ENCODE data around the gene G6PC2. TPM values are rescaled to one million over a fixed set of nuclear protein-coding genes. Genes with fewer than 3 reads are reported as not detected.

Gene G6PC2
- total and polyA plus RNA-seq, 2 of the 8 experiments (the other 6 are each of a cell fraction or from before 2014, with no cell fraction given): not detected

- H3K79me2 ChIP-seq (ENCODE audit: control insufficient read depth in 1 of 2, insufficient read depth in 2 of 2, low read length in 2 of 2): peaks cover 0 to 2% of the 10 kb centered on the region in 2 experiments; a peak in 2 of 4 replicates
- no peak overlapping the region for H3K23ac ChIP-seq (ENCODE audit: insufficient read length)
- no peaks in the 10 kb centered on the region for H3K9me3 ChIP-seq (ENCODE audit: insufficient read depth in 2 of 2, low read depth in 1 of 2, low read length in 1 of 2)
- H3K27ac ChIP-seq (ENCODE audit: low read depth, low read length): no peak overlapping the region
- H2BK20ac ChIP-seq (ENCODE audit: low read length): no peak overlapping the region
- FAIRE-seq (no peak), DNase-seq (ENCODE audit: low read depth in 1 of 2, low spot score in 2 of 2) (no peak)
- no peak overlapping the region for H2BK5ac ChIP-seq (ENCODE audit: low read depth, low read length)
- H3K27me3 ChIP-seq (replicated peaks in 1 of 4; ENCODE audit: control insufficient read depth in 3 of 4, extremely low read depth in 1 of 4, insufficient read depth in 3 of 4, low read length in 3 of 4): no peaks in the 10 kb centered on the region
- no peak overlapping the region for H3K4me2 ChIP-seq (ENCODE audit: insufficient read depth in 1 of 2, low read depth in 2 of 2, low read length in 2 of 2)
- H4K91ac ChIP-seq (replicated peaks; ENCODE audit: insufficient read length, low read length): no peak overlapping the region
- H3K4me1 ChIP-seq (replicated peaks in 1 of 4; ENCODE audit: control insufficient read depth in 3 of 4, insufficient read depth in 4 of 4, low read length in 3 of 4): no peaks in the 10 kb centered on the region; a peak in 1 of 7 replicates
- H2AFZ ChIP-seq (ENCODE audit: low read length): no peak overlapping the region
- no peaks in the 10 kb centered on the region for H3K36me3 ChIP-seq (ENCODE audit: control insufficient read depth in 2 of 4, insufficient read depth in 4 of 4, low read length in 3 of 4)
- no peak overlapping the region for H2BK12ac ChIP-seq (ENCODE audit: low read depth, low read length)
- no peak overlapping the region for H4K5ac ChIP-seq (ENCODE audit: insufficient read length, low read depth, low read length)
- H2BK120ac ChIP-seq (replicated peaks; ENCODE audit: low read depth, low read length): no peak overlapping the region
- no peak overlapping the region for H3K18ac ChIP-seq (ENCODE audit: extremely low read depth, low read length)
- peaks cover 3% of the 10 kb centered on the region for H3K23me2 ChIP-seq (ENCODE audit: low read depth, low read length)
- no peak overlapping the region for H2BK15ac ChIP-seq (ENCODE audit: low read length)
- no peak overlapping the region for H3K14ac ChIP-seq (ENCODE audit: insufficient read length)
- TF ChIP-seq SIN3A (conservative IDR thresholded peaks at IDR 0.05 in 1 of 2, IDR thresholded peaks at IDR 0.05 in 1 of 2; ENCODE audit: low read depth in 1 of 2, low read length in 2 of 2) (no peak), RNF2 (IDR thresholded peaks at IDR 0.05; ENCODE audit: borderline replicate concordance, low read depth, low read length, missing control alignments, poor library complexity, severe bottlenecking) (no peak), SIRT6 (IDR thresholded peaks at IDR 0.05; ENCODE audit: low read length) (no peak), ATF2 (IDR thresholded peaks at IDR 0.05; ENCODE audit: low read length) (no peak)
- H3K4ac ChIP-seq (replicated peaks; ENCODE audit: insufficient read length, low read depth, low read length): no peak overlapping the region
- no peak overlapping the region for H3K4me3 ChIP-seq (ENCODE audit: extremely low read depth in 1 of 4, insufficient read depth in 2 of 4, low read depth in 3 of 4, low read length in 4 of 4)
- no peak overlapping the region for H2AK5ac ChIP-seq (ENCODE audit: low read depth, low read length)
- H4K8ac ChIP-seq (ENCODE audit: extremely low read depth, insufficient read depth, low read length): no peak overlapping the region
- POLR2A ChIA-PET (ENCODE audit: partially characterized antibody): no interaction called here
- H3K79me1 ChIP-seq (ENCODE audit: low read depth, low read length): no peaks in the 10 kb centered on the region
- CTCF ChIA-PET (ENCODE audit: partially characterized antibody): no interaction called here
- no peak overlapping the region for H3K56ac ChIP-seq (replicated peaks; ENCODE audit: insufficient read length, low read depth, low read length)
- no peak overlapping the region for H3K9ac ChIP-seq (replicated peaks in 1 of 4; ENCODE audit: extremely low read depth in 1 of 4, low read depth in 3 of 4, low read length in 3 of 4)
- H4K20me1 ChIP-seq (replicated peaks in 1 of 2; ENCODE audit: control insufficient read depth in 1 of 2, insufficient read depth in 2 of 2, low read length in 2 of 2): no peaks in the 10 kb centered on the region
Measured at GRCh38 chr2:168894720-168895119, 6.4 kb upstream of the G6PC2 start.
